Measurements from ENCODE around the gene SHH.

- TF ChIP-seq EZH2 (IDR thresholded peaks at IDR 0.05; ENCODE audit: insufficient read depth, low read length) (no peak), CTCF (IDR thresholded peaks at IDR 0.05; ENCODE audit: insufficient read depth, low read depth, low read length) (no peak)
Observed at GRCh38 chr7:155780884-155781283, 31.4 kb downstream of the SHH start.
